Upper lobe of left lung (tissue), 4 donors: ENCODE data around the gene KRT82.

ENCODE experiments used
- CTCF ChIP-seq, 6 experiments: fragments of 450-650 bp in 4 of 6; fragments of 200-600 bp in 2 of 6; sonication (generic) in 2 of 6; IDR thresholded peaks; one replicate each; pipeline ENCODE4 v1.5.1; 2016 to 2019; ENCODE audit warnings: antibody characterized with exemption in 6 of 6
- POLR2A ChIP-seq, 4 donors: fragments of 450-650 bp; IDR thresholded peaks; one replicate each; pipeline ENCODE4 v1.5.1; 2016 to 2017; ENCODE audit warnings: antibody characterized with exemption in 4 of 4, mild to moderate bottlenecking in 2 of 4
- POLR2AphosphoS5 ChIP-seq, 2 donors: sonication (generic); formaldehyde crosslinking; IDR thresholded peaks; one replicate each; pipeline ENCODE4 v1.5.1; 2017; ENCODE audit warnings: antibody characterized with exemption in 2 of 2

- no peak for TF ChIP-seq CTCF (IDR thresholded peaks at IDR 0.05)
- TF ChIP-seq POLR2A (IDR thresholded peaks at IDR 0.05): no peak
- no peak for TF ChIP-seq POLR2AphosphoS5 (IDR thresholded peaks at IDR 0.05)
Measured at GRCh38 chr12:52378091-52378490, 28.0 kb downstream of the KRT82 start.
